G401.6 (cell line): ENCODE results near the gene VSTM4.

Experiments used
- FAIRE-seq: peaks from 2 replicates; lab custom pipeline; 2012; peaks lifted over from hg19 to GRCh38; lab: Jason Lieb, UNC

The VSTM4 gene

DNA sequence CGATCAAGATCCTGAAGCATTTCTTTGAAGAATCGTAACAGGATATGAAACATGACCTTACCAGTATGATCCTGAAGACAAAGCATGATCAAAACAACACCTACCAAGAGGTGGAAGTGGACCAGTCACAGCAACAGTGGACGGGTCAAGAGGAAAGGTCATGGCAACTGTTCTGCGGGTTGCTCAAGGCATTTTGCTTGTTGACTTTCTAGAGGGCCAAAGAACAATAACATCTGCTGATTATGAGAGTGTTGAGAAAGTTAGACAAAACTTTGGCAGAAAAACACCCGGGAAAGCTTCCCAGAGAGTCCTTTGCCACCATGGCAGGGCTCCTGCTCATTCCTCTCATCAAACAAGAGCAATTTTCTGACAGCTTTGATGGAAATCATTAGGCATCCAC is 110.1 kb downstream of the VSTM4 start:
- no peak for FAIRE-seq

- no peak for FAIRE-seq
Measured at GRCh38 chr10:49001870-49002672, 113.3 kb downstream of the VSTM4 start.

DNA sequence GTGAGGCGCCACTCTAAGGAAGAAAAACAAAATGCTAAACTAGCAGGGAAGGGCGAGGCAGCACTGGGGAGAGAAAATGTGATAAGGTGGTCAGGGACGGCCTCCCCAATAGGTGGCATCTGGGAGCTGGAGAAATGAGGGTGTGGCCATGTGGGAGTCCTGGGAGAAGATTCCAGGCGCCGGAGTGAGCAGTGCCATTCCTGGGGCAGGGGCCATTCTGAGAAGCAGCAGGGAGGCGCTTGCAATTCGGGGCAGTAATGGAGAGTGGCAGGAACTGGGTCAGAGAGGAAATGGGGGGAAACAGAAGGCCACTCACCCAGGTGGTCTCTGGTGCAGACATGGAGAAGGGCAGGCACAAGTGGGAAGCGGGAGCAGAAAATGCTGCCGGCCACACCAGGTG is 113.9 kb downstream of the VSTM4 start:
- FAIRE-seq: no peak

GRCh38 chr10:49000437-49001398 is 114.6 kb downstream of the VSTM4 start:
- FAIRE-seq: no peak

GRCh38 chr10:48999346-48999745 is 116.0 kb downstream of the VSTM4 start:
- FAIRE-seq: no peak

- FAIRE-seq: no peak
Measured at GRCh38 chr10:48996329-48996728, 119.0 kb downstream of the VSTM4 start.

DNA sequence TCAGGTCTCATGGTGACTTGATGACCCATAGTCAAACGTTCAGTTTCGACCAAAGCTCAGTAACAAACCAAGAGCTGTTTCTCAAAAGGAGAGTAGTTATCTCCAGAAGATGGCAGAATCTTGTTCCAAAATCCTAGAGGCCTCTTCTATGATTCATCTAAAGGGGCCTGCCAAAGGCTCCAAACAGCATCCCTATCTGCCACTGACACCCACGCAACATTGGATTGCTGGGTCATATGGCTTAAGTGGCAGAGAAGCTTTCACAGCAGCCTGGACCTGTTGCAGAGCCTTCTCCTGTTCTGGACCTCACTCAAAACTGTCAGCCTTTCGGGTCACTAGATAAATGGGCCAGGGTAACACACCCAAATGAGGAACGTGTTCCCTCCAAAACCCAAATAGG is 121.7 kb downstream of the VSTM4 start:
- no peak for FAIRE-seq

DNA sequence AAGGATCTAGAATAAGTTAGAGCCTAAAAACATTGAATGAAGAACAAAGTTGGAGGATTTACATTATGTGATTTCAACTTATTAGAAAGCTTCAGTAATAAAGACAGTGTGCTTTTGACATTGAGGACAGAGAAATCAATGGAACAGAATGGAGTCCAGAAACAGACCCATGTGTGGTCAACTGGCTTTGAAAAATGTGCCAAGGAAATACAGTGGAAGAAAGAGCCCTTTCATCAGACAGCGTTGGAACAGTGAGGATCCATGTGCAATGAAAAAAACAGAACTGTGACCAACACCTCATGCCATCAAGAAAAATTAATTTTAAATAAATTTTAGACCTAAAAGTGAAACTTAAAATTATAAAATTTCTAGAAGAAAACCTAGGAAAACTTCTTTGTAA is 125.1 kb downstream of the VSTM4 start:
- FAIRE-seq: no peak

GRCh38 chr10:48985621-48986158 is 129.6 kb downstream of the VSTM4 start:
- no peak for FAIRE-seq

DNA sequence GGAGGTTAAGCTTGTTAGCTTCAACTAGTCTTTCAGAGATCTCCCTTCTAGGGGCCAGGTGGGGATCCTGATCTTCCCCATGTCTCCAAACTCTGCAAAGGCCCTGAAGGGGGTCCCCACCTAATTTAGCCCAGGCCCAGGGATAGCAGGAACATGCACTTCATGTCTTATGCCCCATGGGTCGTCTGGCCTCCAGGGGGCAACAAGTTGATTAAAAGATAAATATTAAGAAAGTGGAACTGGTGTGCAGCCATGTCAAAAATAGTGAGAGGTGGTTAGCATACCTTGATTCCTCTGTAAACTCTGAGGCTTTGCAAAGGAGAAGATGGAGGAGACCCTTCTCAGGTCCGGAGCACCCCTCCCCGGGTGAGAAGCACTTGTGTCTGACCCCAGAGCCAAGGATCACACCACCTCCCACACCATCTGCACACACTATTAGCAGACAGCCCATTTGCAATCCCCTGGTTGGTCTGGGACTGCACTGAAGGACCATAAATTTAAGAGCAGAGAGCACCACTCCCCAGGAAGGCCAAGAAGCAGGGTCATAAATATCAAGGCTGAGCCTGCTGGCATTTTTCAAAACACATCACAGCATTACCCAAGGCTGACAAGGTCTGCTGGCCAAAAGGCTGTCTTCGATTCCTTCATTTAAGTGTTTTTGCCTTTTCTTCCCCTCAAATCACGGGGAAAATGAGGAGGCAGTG is 131.5 kb downstream of the VSTM4 start:
- FAIRE-seq: no peak

DNA sequence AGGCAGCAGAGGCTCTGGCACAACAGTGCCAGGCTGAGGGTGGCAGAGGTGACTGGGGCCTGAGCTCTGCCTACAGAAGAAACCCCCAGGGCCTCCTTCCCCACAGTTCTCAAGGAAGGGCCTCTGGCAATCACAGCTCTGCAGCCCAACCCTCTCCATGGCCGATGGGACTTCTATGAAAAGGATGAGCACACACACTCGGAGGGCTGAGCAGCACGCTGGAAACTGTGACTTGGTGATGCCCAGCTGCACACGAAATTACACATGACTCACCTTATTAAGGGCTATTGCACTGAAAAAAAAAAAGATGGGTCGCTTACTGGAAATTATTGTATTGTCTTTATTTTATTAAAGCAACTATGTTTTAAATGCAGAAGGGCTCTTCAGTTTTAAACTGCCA is 132.7 kb downstream of the VSTM4 start:
- no peak for FAIRE-seq

DNA sequence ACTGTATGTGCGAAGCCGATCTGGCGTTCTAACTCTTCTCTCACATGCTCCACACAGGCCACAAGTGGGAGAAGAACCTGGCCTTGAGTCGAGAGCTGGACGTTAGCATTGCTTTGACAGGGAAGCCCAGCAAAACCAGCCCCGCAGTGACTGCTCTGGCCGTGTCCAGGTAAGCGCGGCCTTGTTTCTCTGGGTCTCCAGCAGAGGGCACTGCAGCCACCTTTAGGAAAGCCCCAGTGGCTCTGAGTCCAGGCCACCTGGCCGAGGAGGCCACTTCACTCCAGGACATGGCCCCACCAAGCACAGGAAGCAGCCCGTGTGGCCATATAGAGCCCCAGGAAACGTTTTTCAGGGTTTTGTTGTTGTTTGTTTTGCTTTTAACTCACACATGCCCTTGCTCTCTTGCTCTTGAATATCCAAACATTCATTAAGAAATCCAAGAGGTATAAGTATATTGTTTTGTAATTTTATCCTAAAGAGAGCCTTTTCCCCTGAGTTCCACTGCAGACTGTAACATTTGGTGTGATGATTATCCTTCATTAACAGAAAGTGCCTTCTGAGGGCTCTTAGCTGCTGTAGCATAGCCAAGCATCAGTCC is 133.9 kb downstream of the VSTM4 start:
- no peak for FAIRE-seq

GRCh38 chr10:48978318-48978717 is 137.0 kb downstream of the VSTM4 start:
- no peak for FAIRE-seq

- no peak for FAIRE-seq
Measured at GRCh38 chr10:48976196-48976595, 139.1 kb downstream of the VSTM4 start.

DNA sequence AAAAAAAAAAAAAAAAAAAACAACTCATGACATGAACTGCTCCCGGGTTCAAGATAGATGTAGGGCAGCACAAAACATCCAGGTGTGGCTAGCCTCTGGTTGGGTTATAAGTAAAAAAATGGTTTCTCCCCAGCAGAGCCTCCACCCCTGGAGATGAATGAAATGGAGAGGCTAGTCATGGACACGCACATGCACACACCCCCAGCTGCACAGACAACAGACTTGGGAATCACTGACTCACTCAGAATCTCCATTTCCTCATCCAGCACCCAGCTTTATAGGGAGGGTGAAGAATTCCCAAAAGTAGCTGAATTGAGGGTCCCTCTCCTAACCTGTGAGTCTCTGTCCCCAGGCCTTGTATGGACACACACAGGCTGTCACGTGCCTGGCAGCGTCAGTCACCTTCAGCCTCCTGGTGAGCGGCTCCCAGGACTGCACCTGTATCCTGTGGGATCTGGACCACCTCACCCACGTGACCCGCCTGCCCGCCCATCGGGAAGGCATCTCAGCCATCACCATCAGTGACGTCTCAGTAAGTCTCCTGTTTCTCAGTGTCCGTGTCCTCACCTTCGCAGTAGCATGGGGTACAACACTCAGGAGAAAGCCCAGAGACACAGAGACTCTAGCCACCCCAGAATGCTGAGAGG is 140.7 kb downstream of the VSTM4 start:
- FAIRE-seq: no peak

- no peak for FAIRE-seq
Measured at GRCh38 chr10:48973065-48973464, 142.3 kb downstream of the VSTM4 start.

- no peak for FAIRE-seq
Measured at GRCh38 chr10:48970654-48971053, 144.7 kb downstream of the VSTM4 start.

- no peak for FAIRE-seq
Measured at GRCh38 chr10:48970046-48970445, 145.3 kb downstream of the VSTM4 start.

- no peak for FAIRE-seq
Measured at GRCh38 chr10:48968036-48968435, 147.3 kb downstream of the VSTM4 start.

GRCh38 chr10:48965460-48965859 is 149.9 kb downstream of the VSTM4 start:
- no peak for FAIRE-seq
